C4-2B (cell line): ENCODE results near the gene ABCG1.

Experiments
- H3K27ac ChIP-seq: fragments of 450-650 bp; 2 replicates; pipeline ENCODE4 v1.5.1; 2017
- ZFX ChIP-seq: fragments of 450-650 bp; IDR thresholded peaks from 2 replicates; pipeline ENCODE4 v1.6.1; 2017
- TF ChIP-seq, protein P1 (sequence below): fragments of 450-650 bp; conservative IDR thresholded peaks from 2 replicates; pipeline ENCODE4 v1.5.1; 2017; ENCODE audit warnings: mild to moderate bottlenecking

ABCG1 gene

DNA sequence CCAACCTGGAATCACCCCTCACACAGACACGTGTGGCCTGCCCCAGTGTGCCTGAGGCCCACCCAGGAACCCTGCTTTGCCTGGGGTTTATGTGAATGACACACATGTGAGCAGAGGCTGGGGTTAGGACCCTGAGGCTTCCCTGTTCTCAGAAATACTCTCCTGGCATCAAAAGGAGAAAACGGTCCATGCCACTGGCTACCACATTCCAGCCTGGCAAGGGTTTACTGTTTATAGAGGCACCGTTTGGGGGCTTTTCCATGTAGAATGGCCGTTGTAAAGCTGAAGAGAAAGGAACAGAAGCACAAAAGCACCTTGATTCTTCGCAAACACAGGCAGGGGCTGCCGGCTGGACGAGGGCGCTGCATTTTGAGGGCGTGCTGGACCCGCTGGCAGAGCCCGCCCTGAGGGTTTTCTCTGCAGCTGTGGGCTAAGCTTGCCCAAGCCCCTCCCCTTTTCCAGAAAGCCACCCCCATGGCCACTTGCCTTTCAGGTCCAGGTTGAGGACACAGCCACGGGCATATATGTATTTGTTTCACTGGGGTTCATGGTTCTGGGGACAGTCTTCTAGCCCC is 83.2 kb downstream of the ABCG1 start:
- TF ChIP-seq ZFX = no peak
- TF ChIP-seq, protein P1, sequence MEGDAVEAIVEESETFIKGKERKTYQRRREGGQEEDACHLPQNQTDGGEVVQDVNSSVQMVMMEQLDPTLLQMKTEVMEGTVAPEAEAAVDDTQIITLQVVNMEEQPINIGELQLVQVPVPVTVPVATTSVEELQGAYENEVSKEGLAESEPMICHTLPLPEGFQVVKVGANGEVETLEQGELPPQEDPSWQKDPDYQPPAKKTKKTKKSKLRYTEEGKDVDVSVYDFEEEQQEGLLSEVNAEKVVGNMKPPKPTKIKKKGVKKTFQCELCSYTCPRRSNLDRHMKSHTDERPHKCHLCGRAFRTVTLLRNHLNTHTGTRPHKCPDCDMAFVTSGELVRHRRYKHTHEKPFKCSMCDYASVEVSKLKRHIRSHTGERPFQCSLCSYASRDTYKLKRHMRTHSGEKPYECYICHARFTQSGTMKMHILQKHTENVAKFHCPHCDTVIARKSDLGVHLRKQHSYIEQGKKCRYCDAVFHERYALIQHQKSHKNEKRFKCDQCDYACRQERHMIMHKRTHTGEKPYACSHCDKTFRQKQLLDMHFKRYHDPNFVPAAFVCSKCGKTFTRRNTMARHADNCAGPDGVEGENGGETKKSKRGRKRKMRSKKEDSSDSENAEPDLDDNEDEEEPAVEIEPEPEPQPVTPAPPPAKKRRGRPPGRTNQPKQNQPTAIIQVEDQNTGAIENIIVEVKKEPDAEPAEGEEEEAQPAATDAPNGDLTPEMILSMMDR = no peak

DNA sequence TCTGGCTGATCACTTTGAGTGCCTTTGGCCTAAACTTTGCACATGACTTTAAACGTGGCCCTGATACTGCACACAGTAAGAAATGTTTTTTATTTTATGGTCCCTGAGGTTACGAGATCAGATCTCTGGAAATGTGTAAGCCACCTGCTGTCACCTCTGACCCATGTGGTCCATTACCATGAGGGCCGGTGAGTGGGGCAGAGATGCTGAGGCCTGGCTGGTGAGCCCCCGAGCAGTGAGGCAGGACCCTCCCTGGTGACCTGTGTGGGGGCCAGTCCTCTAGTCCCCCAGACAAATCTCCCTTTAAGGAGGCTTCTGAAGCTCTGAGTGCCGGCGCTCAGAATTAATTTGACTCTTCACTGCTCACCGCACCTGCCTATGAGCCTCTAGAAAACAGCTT is 83.9 kb downstream of the ABCG1 start:
- TF ChIP-seq ZFX = no peak
- TF ChIP-seq, protein P1 = no peak
- no peak overlapping the region for H3K27ac ChIP-seq

More for the DNA sequence above, 83.2 kb downstream of the ABCG1 start:
- H3K27ac ChIP-seq = no peak overlapping the region

DNA sequence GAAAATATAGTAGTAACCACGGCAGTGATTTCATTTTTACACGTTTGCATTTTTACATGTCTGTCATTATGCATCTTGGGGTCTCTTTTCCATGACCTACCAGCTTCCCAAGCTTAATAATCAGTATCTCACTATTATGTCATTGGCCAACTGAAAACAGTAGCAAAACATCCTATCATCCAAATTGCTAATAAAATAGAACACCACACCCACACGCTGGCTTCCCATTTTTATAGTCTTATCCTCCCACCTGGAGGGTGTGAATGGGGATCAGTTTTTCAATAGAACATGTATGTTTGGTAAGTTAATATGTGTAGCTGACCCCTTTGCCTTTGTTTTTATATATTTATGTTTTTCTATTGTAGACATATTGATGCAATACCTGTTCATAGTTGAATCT is 84.5 kb downstream of the ABCG1 start:
- no peak overlapping the region for H3K27ac ChIP-seq
- TF ChIP-seq, protein P1 = no peak
- no peak for TF ChIP-seq ZFX

DNA sequence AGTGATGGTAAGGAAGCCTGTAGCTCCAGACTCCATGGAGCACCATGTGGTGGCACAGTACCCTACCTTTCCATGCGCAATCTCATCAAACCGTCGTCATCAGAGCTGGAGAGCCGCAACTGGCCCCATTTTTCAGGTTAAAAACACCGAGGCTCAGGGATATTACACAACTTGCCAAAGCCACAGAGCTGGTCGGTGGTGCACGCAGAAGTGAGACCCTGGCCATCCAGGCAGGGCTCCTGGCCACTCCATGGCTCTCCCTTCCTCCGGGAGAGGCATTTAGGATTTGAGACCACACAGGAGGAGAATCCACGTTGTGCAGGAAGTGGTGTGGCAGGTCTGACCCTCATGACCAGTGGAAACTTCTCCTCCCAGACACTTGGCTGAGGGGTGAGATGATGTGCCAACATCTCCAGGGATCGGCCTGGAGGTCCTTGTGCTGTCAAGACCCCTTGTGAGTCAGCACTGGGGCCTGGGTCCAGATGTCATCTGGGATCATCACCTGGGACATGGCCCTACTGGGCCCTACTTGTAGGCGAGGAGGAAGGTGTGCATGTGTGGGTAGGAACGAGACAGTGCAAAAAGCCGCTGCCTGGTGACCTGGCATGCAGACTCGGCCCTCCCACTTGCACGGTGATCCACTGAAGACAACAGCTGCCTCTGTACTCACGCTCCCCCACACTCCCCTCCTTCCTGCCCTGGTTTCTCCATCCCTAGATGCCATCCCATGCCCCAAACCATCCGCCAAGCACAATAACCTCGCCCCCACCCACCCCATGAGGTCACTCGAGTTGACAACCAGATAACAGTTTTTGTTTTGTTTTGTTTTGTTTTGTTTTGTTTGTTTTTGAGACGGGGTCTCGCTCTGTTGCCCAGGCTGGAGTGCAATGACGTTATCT is 85.9 kb downstream of the ABCG1 start:
- TF ChIP-seq, protein P1 = no peak
- TF ChIP-seq ZFX = no peak
- no peak overlapping the region for H3K27ac ChIP-seq

DNA sequence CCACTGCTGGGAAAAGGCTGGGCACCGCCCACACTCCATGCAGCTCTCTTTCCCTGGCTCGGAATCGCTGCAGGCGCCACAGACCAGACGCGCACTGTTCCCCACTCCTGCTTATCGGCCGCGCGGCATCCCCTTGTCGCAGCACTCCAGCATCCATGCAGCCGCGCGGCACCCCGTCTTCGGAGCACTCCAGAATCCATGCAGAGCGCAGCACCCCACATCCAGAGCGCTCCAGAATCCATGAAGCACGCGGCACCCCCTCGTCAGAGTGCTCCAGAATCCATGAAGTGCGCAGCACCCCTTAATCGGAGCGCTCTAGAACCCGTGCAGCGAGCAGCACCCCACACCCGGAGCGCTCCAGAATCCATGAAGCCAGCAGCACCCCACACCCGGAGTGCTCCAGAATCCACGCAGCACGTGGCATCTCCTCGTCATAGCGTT is 86.8 kb downstream of the ABCG1 start:
- H3K27ac ChIP-seq = no peak overlapping the region
- TF ChIP-seq, protein P1 = no peak
- TF ChIP-seq ZFX = no peak

DNA sequence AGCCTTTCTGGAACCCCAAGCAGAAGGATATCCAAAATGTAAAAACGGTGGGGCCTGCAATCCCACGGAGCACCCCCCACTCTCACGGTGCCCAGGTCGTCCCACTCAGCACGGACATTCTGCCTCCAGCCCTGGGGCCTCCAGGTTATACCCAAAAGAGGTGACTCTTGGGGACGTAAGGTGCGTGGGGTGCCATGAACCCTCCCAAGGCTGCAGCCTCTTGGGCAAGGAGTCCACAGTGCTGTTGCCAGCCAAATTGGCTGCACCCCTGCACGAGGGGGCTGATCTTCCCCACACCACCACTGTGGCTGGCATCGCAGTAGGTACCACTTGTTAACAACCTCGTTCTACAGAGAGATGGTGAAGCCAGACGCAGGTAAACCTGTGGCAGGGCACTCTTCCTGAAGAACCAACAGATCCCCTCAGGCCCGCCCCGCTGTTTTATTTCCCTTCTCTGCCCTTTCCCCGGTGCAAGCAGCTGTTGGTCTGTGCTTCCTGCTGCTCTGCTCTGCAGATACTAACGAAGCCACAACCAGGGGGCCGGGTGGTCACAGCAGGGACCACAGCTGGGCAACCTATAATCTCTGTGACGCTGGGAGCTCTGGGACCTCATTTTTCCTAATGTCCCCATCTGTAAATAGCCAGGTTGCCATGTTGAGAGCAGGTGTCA is 87.6 kb downstream of the ABCG1 start:
- TF ChIP-seq ZFX = no peak
- TF ChIP-seq, protein P1 = no peak
- no peak overlapping the region for H3K27ac ChIP-seq

DNA sequence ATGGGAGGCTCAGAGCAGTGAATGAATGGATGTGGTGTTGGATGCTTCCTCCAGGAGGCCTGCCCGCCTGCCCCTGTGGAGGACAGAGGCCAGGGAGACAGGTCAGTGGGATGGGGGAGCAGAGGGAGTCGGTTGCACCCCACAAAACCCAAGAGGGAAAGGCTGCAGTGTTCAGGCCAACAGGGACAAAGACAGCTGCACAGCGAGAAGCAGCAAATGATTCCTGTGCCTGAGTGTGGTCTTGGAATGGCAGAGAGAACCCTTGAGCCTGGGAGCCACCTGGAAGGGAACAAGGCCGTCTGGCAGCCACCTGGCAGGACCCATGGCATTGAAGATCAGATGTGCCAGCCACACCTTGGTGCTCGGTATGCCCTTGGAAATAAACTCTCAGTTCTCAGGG is 88.2 kb downstream of the ABCG1 start:
- TF ChIP-seq, protein P1 = no peak
- no peak for TF ChIP-seq ZFX
- H3K27ac ChIP-seq = no peak overlapping the region
